ELR (cell line): ENCODE results near the gene PIK3R2.

Experiments
- DNase-seq: peaks from one replicate; pipeline ENCODE4 v3.0.0-alpha.2; 2015; ENCODE audit warnings: low read depth

PIK3R2 gene

GRCh38 chr19:18123819-18124218 is 29.1 kb upstream of the PIK3R2 start:
- no peak for DNase-seq

- no peak for DNase-seq
Observed at GRCh38 chr19:18126097-18126496, 26.9 kb upstream of the PIK3R2 start.

- peak; percentile 84 for DNase-seq
Observed at GRCh38 chr19:18128044-18128443, 24.9 kb upstream of the PIK3R2 start.

- no peak for DNase-seq
Observed at GRCh38 chr19:18128805-18129204, 24.2 kb upstream of the PIK3R2 start.

- no peak for DNase-seq
Observed at GRCh38 chr19:18130523-18131242, 22.3 kb upstream of the PIK3R2 start.

GRCh38 chr19:18131841-18132596 is 20.9 kb upstream of the PIK3R2 start:
- DNase-seq: no peak

GRCh38 chr19:18135712-18136584 is 17.0 kb upstream of the PIK3R2 start:
- DNase-seq: no peak

- DNase-seq: no peak
Observed at GRCh38 chr19:18137242-18137641, 15.7 kb upstream of the PIK3R2 start.

GRCh38 chr19:18137657-18138339 is 15.2 kb upstream of the PIK3R2 start:
- no peak for DNase-seq

GRCh38 chr19:18140473-18140872 is 12.5 kb upstream of the PIK3R2 start:
- DNase-seq: no peak

GRCh38 chr19:18141031-18141430 is 11.9 kb upstream of the PIK3R2 start:
- no peak for DNase-seq

- no peak for DNase-seq
Observed at GRCh38 chr19:18143902-18144301, 9.1 kb upstream of the PIK3R2 start.

GRCh38 chr19:18144361-18144760 is 8.6 kb upstream of the PIK3R2 start:
- no peak for DNase-seq

- DNase-seq: no peak
Observed at GRCh38 chr19:18144906-18145305, 8.1 kb upstream of the PIK3R2 start.

GRCh38 chr19:18145391-18145999 is 7.5 kb upstream of the PIK3R2 start:
- no peak for DNase-seq

- no peak for DNase-seq
Observed at GRCh38 chr19:18147396-18147795, 5.6 kb upstream of the PIK3R2 start.

- DNase-seq: no peak
Observed at GRCh38 chr19:18149596-18149975, 3.4 kb upstream of the PIK3R2 start.

- DNase-seq: peak; percentile 48
Observed at GRCh38 chr19:18150776-18151624, 2.0 kb upstream of the PIK3R2 start.

- peak; percentile 99 for DNase-seq
Observed at GRCh38 chr19:18152442-18152816, 534 bp upstream of the PIK3R2 start.

GRCh38 chr19:18153556-18154134 is 682 bp downstream of the PIK3R2 start:
- peak; percentile 37 for DNase-seq
